ENCODE measurements around the gene MACROH2A1.

DNA sequence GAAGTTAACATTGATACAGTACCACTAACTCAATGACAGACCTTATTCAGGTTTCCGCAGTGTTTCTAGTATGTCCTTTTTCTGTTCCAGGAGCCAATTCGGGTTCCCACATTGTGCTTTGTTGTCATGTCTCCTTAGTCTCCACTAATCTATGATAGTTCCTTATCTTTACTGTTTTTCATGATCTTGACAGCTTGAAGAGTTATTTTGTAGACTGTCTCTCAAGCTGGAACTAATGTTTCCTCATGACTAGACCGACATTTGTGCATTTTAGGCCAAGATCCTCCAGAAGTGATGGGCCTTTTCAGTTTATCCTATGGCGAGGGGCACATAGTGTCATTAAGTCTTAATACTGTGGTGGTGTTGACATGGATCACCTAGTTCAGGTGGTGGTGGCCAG, 104.2 kb downstream of the MACROH2A1 start:
- TF ChIP-seq, protein P1, sequence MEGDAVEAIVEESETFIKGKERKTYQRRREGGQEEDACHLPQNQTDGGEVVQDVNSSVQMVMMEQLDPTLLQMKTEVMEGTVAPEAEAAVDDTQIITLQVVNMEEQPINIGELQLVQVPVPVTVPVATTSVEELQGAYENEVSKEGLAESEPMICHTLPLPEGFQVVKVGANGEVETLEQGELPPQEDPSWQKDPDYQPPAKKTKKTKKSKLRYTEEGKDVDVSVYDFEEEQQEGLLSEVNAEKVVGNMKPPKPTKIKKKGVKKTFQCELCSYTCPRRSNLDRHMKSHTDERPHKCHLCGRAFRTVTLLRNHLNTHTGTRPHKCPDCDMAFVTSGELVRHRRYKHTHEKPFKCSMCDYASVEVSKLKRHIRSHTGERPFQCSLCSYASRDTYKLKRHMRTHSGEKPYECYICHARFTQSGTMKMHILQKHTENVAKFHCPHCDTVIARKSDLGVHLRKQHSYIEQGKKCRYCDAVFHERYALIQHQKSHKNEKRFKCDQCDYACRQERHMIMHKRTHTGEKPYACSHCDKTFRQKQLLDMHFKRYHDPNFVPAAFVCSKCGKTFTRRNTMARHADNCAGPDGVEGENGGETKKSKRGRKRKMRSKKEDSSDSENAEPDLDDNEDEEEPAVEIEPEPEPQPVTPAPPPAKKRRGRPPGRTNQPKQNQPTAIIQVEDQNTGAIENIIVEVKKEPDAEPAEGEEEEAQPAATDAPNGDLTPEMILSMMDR (conservative IDR thresholded peaks at IDR 0.05) = no peak
- no peak for TF ChIP-seq ZFX (IDR thresholded peaks at IDR 0.05)
